Activated CD8-positive, alpha-beta memory T cell treated with anti-CD3 and anti-CD28 coated beads, Interleukin-2, amount 50 U/mL, for 24 hours (primary cell): ENCODE measurements around the gene NIFK.

ENCODE experiments used
- DNase-seq: peaks from one replicate; pipeline ENCODE4 v3.0.0-alpha.2; 2020; ENCODE audit errors: extremely low read depth

The NIFK gene

GRCh38 chr2:121736462-121737336, at the start of gene NIFK:
TSS of gene NIFK (minus strand) at chr2:121736875. CDS start at chr2:121736850, 25 bp downstream.
- DNase-seq, result peak; percentile 98

- no peak for DNase-seq
These were observed 46.5 kb upstream of the NIFK start for GRCh38 chr2:121783180-121783579.

DNA sequence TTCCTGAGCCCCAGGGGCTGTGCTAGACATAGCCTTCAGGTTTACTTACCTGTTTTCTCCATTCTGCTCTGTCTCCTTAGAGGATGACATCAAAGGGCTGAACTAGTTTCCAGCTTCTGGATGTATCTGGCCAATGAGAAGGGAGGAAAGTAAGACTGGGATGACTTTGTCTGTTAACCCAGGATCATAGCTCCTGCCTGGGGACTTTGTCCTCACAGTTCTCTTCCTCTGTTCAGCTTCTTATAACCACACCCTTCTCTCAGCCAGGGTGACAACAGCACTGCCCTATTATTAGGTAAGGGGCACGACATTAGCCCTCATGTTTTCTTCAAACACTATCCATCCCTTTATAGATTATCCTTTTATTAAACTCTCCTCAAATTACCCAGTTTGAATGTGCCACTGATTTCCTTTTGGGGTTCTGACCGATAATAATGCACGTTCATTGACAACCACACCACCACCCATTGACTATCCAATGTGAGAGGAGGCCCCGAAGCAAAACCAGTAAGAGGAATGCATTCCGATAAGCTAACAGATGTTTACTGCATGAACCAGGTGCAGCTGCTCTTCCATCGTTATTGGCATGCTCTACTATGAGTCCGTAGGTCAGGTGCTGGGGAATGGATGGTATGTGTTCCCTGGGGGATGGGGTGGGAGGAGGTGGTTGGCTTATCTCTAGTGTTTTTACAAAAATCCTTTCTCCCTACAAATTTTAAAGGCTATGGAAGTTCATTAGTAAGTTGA, 42.2 kb upstream of the NIFK start:
- DNase-seq, result no peak

DNA sequence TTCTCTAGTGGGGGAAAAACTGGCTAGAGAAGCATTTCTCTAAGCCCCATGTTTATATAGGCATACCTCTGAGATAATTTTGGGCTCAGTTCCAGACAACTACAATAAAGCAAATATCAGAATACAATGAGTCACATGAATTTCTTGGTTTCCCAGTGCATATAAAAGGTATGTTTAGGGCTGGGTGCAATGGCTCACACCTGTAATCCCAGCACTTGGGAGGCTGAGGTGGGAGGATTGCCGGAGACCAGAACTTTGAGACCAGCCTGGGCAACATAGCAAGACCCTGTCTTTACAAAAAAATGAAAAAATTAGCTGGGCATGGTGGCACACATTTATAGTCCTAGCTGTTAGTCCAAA, 41.0 kb upstream of the NIFK start:
- no peak for DNase-seq

DNA sequence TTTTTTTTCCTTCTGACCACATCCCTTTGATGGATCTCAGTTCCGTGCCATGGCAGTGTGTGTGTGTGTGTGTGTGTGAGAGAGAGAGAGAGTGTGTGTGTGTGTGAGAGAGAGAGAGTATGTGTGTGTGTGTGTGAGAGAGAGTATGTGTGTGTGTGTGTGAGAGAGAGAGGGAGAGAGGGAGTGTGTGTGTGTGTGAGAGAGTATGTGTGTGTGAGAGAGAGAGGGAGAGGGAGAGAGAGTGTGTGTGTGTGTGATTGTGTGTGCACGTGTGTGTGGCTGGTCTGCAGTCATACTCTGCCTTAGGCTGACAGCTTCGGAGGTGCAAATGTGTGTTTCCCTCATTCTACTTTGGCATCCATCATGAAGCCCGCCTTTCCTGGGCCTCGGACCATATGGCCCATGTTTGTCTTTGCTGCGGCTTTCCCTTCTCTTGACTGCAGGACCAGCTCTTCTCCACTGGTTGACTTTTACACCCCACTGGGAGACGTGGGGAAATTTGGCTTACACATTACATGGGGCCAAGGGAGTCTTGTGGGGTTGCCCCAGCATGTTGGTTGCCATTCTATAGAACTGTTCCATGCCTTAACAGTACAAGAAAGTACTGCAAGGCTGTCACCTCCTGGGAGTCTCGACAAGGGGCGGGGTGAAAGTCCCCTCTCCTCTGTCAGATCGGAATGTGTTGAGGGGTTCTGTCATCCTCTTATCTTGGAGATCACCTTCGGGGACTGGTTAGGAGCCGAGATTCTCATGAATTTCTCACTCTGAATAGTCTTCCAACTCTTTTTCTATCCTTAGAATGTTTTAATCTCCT, 40.4 kb upstream of the NIFK start:
- no peak for DNase-seq

DNA sequence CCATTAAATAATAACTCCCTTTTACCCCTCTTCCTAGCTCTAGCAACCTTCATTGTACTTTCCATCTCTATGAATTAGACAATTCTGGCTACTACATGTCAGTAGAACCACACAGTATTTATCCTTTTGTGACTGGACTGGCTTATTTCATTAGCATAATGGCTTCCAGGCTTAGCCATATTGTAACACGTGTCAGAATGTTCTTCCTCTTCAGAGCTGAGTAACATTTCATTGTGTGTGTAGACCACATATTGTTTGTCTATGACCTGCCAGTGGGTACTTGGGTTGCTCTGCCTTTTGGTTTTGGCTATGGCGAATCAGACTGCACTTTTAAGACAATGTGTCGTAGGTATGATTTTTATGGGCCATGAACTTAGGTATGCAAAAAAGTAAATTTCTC, 39.7 kb upstream of the NIFK start:
- DNase-seq, result no peak

DNA sequence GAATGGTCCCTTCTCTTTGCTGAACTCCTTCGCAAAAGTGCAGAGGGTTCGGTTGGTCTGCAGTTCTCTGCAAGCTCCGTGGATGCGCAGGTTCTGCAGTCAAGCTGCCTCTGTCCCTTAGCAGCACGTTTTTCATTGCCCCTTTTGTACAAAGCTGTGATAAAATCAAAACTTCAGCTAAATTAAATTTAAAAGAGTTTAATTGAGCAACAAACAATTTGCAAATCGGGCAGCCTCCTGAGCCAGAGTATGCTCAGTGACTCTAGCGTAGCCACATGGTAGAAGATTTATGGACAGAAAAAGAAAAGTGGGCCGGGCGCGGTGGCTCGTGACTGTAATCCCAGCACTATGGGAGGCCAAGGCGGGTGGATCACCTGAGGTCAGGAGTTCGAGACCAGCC, 37.6 kb upstream of the NIFK start:
- DNase-seq, result no peak

GRCh38 chr2:121771976-121772742, 35.5 kb upstream of the NIFK start:
- no peak for DNase-seq

GRCh38 chr2:121768143-121768755, 31.6 kb upstream of the NIFK start:
- no peak for DNase-seq

DNA sequence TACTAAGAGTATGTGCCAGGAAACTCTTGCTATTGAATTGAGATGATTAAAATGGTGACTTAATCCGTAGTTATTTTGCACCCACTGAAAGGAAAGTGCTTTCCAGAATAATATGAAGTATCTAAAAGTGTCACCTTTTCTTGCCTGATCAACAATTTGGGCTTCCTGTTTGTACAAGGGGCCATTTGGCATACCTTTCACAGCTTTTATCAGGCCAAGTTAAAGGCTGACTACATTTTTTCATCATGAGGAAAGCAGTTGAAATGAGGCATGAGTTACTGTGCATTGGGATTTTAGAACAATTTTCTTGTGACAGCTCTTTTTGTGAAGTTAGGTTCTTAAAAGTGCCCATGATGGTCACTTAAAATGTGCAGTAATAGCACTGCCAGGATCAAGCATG, 29.9 kb upstream of the NIFK start:
- DNase-seq, result no peak

- DNase-seq, result no peak
These were observed 28.1 kb upstream of the NIFK start for GRCh38 chr2:121764681-121765228.

GRCh38 chr2:121755237-121756111, 18.8 kb upstream of the NIFK start, which contains the start of gene TSN:
TSS of gene TSN (plus strand) at chr2:121755651. CDS start at chr2:121755780, 129 bp downstream.
- peak; percentile 91 for DNase-seq

- DNase-seq, result no peak
These were observed 18.2 kb upstream of the NIFK start for GRCh38 chr2:121754851-121755236.

- no peak for DNase-seq
These were observed 11.5 kb upstream of the NIFK start for GRCh38 chr2:121748202-121748601.

- no peak for DNase-seq
These were observed 9.4 kb upstream of the NIFK start for GRCh38 chr2:121746071-121746578.

- DNase-seq, result no peak
These were observed 4.8 kb upstream of the NIFK start for GRCh38 chr2:121741450-121741849.

DNA sequence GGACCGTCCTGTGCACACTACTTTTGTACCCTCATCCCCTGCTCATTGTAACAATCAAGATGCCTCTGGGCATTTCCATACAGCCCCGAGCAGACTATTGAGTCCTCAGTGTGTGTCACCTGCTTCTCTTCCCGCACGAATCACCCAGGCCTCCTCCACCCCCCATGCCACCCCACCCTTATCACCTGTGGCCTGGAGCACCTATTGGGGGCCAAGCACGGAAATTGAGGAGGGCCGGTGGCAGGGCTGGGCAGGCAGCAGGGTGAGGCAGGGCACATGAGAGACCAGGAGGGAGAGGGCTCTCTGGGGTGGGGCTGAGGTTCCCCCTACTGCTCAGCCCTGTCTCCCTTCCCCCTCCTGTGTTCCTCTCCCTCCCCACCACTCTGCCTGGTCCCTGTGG, 4.3 kb upstream of the NIFK start:
- no peak for DNase-seq

GRCh38 chr2:121736140-121736461, 574 bp downstream of the NIFK start:
- DNase-seq, result no peak

GRCh38 chr2:121735518-121736074, 1.1 kb downstream of the NIFK start:
- no peak for DNase-seq
